Activated CD4-positive, alpha-beta T cell treated with anti-CD3 and anti-CD28 coated beads, Interleukin-2, Interleukin-4, amounts not matched to agents 100 ng/mL and 50 ng/mL, durations not matched to agents 16 hours and 8 hours (primary cell): ENCODE results near the gene DNAI2.
"Not testable (repeated sequence)": the region's sequence is repeated elsewhere in the genome, so short reads cannot be mapped to it uniquely, and the experiment has no call there.

Experiments used
- DNase-seq: peaks from one replicate; pipeline ENCODE4 v3.0.0-alpha.2; 2020; ENCODE audit warnings: low spot score

DNAI2 gene

DNA sequence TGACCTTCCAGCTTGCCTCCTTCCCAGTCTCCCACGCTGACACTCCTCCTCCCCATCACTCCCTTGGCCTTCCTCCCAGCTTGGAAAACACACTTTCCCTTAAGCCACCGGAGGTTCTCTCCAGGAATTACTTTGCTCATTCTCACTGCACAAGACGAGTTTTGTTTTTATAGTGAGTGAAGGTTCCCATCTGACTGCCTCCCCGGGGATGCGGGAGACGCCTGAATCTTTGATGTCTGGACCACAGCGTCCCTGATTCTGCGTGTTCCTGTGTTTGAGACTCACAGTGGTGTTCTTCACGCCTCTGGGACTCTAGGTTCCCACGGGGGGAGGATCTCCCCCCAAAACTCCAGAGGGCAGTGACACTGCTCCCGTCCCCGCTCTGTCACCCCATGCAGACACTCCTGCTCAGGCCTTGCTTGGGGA is 2.0 kb downstream of the DNAI2 start:
- no peak for DNase-seq

DNA sequence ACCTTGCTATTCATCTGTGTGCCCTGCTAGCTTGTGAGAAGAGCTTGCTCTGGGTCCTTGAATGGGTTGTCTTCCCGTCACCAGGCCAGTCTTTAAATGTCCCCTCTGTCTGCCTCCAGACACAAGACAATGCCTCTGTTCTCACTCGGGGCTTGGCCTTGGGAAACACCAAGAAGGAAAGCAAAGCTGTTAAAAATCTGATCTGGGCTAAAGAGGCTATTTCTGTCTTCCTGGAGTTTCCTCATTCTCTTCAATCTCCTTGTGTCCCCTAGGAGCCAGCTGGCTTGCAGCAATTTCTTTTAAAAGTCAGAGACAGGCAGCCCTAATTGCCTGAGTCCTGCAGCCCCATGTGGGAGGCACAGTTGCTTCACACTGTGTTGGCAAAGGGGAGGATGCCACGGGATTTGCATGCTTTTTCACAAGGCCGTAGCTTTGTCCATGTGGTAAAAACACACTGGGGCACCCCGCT is 2.5 kb downstream of the DNAI2 start:
- no peak for DNase-seq

DNA sequence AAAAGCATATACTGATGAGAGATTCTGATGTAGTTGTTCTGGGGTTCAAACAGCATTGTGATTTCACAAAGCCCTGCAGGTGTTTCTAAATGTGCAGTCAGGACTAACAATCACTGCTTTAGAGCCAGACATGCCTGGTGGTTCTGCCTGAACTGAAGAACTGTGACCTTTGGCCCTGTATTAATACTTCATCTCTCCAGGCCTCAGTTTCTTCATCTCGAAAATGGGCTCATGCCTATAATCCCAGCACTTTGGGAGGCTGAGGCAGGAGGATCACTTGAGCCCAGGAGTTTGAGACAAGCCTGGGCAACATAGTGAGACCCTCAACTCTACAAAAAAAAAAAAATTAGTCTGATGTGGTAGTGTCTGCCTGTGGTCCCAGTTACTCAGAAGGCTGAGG is 3.9 kb downstream of the DNAI2 start:
- DNase-seq, result no peak

DNA sequence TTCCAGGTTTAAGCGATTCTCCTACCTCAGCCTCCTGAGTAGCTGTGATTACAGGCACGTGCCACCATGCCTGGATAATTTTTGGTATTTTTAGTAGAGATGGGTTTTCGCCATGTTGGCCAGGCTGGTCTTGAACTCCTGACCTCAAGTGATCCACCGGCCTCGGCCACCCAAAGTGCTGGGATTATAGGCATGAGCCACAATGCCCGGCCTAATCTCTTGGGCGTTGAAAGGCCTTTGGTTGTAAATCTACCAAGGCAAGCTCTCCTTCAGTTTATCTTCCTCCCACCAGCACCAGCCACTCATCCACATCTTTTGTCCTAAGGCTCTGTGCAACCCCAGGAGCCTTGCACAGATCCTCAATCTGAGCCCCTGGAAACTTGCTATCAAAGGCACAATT is 5.6 kb downstream of the DNAI2 start:
- DNase-seq, result not testable (repeated sequence)

DNA sequence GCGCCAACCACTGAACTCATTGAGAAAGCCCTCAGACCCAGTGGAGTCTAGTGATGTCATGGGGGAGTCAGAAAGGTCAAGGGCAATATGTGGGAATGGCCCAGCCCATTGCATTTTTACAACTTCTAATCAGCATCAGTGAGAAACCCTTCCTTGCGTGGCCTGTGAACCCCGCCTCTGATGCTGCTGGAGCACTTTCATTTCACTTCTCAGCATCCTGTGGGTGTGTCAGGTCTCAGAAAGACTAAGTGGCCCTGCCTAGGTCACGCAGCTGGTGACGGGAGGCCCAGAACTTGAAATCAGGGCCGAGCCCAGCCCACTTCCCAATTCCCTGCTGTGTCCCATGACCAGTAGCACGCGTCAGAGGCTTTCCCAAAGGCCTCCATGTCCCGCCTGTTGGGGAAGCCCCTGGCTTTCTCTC is 6.1 kb downstream of the DNAI2 start:
- DNase-seq, result peak; percentile 76

DNA sequence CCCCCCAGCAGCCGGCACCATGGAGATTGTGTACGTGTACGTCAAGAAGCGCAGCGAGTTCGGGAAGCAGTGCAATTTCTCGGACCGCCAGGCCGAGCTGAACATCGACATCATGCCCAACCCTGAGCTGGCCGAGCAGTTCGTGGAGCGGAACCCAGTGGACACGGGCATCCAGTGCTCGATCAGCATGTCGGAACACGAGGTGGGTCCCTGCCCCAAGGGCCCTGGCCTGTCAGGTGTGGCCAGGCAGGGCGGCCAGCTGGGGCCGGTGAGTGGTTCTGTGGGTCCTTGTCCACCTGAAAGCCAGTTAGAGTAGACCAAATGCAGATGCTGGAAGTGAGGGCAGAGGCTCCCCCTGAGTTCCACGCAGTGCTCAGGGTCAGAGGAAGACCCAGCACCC is 7.8 kb downstream of the DNAI2 start:
- no peak for DNase-seq

DNA sequence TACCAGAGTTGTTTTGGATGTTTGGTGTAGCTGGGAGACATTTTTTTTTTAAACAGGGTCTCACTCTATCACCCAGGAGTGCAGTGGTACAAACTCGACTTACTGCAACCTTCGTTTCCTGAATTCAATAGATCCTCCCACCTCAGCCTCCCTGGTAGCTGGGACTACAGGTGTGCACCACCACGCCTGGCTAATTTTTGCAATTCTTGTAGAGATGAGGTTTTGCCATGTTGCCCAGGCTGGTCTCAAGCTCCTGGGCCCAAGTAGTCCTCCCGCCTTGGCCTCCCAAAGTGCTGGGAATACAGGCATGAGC is 8.2 kb downstream of the DNAI2 start:
- DNase-seq, result not testable (repeated sequence)

DNA sequence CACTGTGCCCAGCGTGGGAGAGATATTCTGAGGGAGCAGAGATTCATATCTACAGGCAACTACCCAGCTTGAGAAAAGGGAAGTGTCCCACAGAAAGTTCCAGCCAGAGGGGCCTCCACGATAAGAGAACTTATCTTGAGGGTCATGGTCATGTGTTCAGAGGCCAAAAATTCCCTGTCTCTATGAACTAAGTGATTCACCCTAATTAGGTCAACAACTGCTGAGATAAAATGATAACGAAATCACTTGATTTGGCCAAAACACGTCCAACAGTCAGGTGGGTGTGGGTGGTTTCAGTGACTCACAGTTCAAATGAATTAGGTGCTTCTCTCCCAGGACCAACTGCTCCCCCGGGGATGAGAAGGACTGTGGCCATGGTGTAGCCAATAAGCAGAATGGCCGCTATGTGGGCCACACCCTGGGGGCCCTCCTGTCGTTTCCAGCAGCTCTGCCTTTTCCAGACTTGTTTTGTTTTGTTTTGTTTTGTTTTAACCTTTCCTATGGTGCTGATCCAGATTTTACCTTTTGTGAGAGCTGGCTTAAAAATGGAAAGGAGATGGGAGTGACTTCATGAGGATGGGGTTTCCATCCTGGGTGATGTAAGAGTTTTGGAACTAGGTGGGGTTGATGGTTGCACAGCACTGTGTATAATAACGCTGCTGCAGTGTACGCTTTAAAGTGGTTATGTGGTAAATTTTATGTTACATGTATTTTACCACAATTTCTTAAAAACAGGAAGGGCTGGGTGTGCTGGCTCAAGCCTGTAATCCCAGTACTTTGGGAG is 8.7 kb downstream of the DNAI2 start:
- peak; percentile 67 for DNase-seq

DNA sequence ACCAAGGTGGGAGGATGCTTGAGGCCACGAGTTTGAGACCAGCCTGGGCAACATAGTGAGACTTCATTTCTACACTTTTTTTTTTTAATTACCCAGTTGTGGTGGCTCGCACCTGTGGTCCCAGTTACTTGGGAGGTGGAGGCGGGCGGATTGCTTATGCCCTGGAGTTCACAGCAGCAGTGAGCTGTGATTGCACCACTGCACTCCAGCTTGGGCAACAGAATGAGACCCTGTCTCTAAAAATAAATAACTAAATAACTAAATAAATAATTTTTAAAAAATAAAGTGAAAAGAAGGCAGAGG is 9.3 kb downstream of the DNAI2 start:
- DNase-seq, result no peak

DNA sequence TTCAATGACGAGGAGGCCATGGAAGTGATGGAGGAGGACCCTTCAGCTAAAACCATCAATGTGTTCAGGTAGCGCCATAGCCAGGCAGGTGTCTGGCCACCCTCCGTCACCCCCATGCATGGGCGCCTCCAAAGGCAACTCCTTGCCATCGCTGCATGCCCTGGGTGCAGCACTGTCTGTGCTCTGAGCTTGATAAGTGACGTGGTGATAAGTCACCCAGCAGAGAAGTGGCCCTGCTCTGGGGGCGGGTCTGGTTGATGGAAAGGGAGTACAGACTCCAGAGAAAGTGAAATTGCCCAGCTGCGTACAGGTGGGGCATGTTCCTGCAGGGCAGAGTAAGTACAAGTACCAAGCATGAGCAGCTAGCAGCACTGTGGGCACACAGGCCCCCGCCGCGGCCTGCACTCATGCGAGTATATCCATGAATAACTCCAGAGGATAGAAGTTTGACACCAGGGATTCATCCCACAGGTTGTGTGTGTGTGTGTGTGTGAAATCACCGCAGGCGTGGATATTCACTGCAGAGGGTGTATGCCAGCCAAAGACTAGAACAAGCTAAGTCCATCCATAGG is 13.1 kb downstream of the DNAI2 start:
- DNase-seq, result no peak

DNA sequence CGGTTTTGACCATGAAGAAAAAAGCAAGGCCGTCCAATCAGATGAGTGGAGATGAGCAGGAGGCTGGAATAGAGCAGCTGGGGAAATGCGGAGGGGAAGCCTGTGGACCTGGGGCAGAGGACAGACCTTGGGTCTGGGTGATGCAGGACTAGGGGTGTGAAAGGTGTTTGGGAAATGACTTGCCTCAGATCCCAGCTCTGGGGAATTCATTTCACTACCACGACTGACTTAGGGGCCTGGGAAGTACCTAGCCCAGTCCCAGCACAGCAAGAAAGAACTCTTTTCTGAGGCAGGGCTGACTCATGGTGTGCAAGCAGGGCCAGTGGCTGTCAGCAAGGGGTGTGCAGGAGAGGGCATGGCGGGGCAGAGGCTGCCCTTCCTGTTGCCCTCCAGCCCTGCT is 14.8 kb downstream of the DNAI2 start:
- DNase-seq, result peak; percentile 54

DNA sequence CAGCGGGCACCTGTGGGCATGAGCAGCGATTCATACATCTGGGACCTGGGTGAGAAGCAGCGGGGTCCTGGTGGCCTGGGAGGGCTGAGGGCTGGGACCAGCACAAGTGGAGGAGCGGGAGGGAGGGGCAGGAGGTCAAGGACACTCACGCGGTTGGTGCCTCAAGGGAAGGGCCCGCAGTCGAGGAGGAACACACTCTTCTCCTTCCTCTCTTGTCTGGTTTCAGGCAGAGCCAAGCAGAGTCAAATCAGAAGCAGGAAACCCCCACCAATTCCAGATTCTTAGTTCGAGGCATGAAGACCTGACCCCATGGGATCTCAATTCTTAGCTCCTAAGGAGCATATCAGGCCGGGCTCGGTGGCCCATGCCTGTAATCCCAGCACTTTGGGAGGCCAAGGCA is 15.7 kb downstream of the DNAI2 start:
- DNase-seq, result no peak

DNA sequence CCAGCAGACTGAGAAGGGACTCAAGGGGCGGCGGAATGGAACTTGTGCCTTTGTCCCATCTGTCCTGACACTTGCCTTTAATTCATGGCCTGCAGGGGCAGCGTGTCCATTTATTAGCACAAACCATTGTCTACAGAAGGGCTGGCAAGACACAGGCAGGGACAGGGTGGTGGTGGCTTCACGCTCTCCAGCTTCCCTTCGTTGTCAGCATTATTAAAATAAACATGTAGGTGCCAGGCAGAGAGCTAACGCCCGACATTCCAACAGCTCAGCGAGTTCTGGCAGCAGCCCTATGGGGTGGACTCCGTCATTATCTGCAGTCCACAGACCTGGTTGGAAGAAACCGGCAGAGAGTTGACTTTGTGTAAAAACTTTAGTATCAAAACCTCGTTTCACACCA is 16.3 kb downstream of the DNAI2 start:
- no peak for DNase-seq

DNA sequence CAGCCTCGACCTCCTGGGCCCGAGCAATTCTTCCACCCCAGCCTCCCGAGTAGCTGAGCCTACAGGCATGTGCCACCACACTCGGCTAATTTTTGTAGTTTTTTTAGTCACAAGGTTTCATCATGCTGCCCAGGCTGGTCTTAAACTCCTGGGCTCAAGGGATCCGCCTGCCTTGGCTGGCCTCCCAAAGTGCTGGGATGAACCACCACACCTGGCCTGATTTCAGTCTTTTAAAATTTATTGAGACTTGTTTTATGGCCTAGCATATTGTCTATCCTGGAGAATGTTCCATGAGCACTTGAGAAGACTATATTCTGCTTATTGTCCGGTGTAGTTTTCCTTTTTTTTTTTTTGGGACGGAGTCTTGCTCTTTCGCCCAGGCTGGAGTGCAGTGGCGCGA is 18.5 kb downstream of the DNAI2 start:
- DNase-seq, result no peak

DNA sequence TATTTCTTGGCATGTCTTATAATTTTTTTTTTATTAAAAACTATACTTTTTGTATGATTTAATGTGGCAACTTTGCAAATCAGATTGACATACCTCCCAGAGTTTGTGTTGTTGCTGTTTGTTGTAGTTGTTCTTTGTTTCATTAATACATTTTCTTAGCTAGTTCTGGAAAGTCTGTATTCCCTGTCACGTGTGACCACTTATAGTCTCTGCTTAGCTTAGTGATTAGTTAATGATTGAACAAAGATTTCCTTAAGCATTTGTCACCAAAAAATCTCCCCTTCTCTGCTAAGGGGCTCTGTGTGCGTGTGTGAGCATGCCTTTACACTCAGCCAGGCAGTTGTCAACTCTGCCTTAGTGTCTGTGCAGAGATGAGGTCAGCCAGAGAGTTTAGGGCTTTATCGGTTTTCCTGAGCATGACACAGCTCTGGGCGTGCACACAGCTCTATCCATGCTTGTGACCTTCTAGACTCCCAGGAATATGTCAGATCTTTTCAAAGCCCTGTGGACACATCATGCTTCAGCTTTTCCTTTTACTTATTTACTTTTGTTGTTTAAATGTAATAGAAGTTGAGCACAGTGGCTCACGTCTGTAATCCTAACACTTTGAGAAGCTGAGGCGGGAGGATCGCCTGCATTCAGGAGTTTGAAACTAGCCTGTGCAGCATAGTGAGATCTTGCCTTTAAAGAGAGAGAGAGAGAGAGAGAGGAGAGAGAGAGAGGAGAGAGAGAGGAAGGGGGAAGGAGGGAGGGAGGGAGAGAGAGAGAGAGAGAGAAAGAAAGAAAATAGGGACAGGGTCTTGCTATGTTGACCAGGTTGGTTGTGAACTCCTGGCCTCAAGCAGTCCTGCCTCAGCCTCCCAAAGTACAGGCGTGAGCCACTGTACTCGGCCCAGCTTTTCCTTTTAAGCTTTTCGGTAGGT is 21.9 kb downstream of the DNAI2 start:
- DNase-seq, result no peak

DNA sequence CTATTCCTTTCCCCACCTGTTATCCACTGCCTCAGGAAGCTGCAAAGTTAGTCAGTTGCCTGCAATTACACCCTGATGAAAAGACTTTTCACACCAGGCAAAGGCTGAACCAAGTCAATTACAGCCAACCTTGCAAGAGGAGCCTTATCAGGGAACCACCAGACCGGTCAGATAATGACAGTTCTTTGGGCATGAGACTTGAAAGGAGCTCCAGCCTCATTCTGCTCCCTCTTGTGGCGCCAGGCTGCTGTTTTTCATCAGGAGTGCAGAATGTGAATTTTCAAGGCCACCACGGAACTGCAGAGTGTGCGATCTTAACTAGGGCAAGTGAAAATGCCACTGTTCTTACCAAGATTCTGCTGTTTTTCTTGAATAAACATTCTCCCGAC is 22.5 kb downstream of the DNAI2 start:
- DNase-seq, result peak; percentile 50

DNA sequence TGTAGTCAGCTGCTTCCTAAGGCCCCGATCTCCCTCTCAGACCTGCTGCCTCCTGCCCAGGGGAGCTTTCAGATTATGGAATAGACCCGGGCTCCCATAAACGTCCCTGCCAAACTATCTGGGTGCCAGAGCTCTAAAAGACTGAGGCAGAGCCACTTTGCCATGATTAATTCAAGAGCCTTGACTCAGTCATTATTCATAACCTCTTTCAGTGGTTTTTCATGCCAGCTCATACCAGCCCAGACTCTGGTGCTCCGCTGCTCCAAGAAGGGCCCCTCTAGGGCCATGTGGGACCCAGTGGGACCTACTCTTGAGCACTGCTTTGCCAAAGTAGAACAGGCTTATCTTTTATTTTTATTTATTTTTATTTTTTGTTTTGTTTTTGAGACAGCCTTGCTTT is 23.9 kb downstream of the DNAI2 start:
- DNase-seq, result peak; percentile 81

DNA sequence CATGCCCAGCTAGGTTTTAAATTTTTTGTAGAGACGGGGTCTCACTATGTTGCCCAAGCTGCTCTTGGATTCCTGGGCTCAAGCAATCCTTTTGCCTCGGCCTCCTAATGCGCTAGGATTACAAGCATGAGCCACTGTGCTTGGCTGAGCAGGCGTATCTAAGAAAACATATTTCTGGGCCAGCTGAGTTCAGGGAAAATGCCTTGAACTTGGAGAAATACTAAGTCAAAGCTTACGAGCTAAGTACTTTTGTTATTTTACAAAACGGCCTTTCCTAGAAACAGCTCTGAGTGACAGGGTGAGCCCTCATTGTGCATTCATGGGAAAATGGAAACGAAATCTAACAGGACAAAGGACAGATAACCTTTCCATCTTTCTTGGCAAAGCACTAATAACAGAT is 24.7 kb downstream of the DNAI2 start:
- DNase-seq, result no peak

DNA sequence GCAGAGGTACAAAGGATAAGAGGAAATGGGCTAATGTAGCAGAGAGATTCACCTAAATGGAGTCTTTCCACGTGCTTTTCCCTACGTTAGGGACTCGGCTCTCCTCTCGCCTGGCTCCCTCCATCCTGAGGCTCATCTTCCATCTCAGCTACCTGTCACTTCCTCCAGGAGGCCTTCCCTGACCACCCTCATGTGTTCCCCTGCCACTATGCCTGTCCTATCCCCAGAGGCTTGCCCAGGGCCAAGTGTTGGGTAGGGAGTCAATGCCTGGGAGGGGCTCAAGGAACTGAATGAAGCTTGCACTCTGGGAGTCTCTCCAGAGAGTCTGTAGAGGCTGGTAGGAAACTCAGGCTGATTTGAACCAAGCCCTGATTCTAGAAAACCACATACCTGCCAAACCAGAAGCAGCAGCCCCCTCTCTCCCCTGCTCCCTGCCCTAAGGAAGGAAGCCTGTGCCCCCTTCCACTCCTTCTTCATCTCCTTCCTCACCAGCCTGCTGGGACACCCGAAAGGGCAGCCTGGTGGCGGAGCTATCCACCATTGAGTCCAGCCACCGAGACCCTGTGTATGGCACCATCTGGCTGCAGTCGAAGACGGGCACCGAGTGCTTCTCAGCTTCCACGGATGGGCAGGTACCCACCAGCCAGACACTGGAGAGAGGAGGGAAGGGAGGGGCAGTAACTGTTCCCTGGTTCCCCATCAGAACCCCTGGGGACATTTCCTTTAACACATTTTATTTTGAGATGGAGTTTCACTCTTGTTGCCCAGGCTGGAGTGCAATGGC is 25.4 kb downstream of the DNAI2 start:
- no peak for DNase-seq

DNA sequence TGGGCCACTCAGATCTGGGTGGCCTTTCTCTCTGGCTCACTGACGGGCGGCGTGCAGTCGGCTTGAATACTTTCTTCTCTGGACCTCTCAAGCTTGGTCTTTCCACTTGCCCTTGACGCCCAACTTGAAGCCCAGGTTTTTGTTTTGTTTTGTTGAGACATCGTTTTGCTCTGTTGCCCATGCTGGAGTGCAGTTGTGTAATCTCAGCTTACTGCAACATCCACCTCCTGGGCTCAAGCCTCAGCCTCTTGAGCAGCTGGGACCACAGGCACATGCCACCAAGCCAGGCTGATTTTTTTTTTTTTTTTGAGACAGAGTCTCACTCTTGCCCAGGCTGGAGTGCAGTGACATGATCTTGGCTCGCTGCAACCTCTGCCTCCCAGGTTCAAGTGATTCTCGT is 29.3 kb downstream of the DNAI2 start:
- DNase-seq, result no peak

DNA sequence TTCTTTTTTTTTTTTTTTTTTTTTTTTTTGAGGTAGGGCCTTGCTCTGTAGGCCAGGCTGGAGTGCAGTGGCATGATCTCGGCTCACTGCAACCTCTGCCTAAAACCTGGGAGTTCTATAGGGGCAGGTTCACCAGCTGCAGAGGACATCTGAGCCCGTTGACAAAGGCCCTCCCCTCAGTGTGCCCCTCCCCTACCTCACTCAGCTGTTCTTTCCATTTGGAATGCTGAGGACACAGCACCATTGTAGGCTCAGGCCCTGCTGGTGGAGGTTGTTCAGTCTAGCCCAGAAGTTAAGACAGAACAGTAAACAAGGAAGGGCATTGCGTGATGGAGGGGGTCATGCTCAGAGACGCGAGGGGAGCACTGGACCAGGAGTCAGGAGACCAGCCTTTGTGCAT is 30.1 kb downstream of the DNAI2 start:
- DNase-seq, result no peak

DNA sequence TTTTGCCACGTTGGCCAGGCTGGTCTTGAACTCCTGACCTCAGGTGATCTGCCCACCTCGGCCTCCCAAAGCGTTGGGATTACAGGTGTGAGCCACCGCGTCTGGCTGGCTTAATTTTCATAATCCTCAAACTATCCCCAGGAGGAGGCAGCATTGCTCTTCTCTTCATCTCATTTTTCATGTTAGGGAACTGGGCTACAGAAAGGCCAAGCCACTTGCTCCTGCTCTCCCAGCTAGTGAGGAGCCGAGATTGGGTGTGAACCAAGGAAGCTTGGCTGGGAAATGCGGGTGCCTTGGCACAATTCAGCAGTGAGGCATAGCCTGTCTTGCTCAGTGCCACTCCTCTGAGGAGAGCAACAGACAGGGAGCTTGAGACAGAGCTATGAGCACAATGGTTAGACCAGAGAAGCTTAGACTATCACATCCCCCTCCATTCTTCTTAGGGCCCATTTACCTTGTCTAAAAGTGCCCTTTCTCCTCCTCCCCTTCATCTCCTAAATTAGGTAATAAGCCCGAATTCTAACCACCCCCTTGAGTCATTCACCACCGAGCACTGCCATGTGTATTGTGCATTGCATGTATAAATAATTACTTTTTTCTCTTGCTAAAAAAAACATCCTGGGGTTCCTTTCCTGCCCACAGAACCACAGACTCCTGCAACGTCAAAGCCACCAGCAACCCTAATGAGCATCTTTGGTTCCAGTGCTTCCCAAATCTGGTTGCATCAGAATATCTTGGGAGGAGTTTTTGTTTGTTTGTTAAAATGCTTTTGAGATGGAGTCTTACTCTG is 32.0 kb downstream of the DNAI2 start:
- DNase-seq, result no peak
